ENCODE data around the gene TENT5A. TPM values are rescaled to one million over a fixed set of nuclear protein-coding genes. Genes with fewer than 3 reads are reported as not detected.

The TENT5A gene
- polyA plus RNA-seq, 3 donors: 9.1 to 28.9 (median 12.1) TPM

- peak overlapping the region; percentile 78 for H2AFZ ChIP-seq (ENCODE audit: insufficient read depth, low read depth, low read length, poor library complexity, severe bottlenecking)
- Mint-ChIP-seq H3K9me3 (peaks cover 0 to 1% (median 0%) of the 10 kb centered on the region in 7 donors), H3K4me1 (peaks cover 72% of the 10 kb centered on the region), H3K27me3 (ENCODE audit: low read depth in 3 of 3) (no peaks in the 10 kb centered on the region), H3K27ac (peak overlapping the region; percentile 97 to 100 (median 99)), H3K36me3 (peaks cover 11 to 18% of the 10 kb centered on the region in 2 donors), H3K4me3 (peak overlapping the region; percentile 99 to 100)
- DNase-seq: peak; percentile 84 to 93 (median 88)
- H3K9ac ChIP-seq (ENCODE audit: insufficient read depth, low read length, poor library complexity, severe bottlenecking): peak overlapping the region; percentile 92
- 5% methylated on average over 22 of the region's 43 CpGs for WGBS (ENCODE audit: insufficient coverage)
- no peaks in the 10 kb centered on the region for H3K27me3 ChIP-seq (ENCODE audit: control insufficient read depth in 2 of 2, insufficient read depth in 2 of 2, low read length in 2 of 2)
- H4K20me1 ChIP-seq (ENCODE audit: insufficient read depth, low read length): peaks cover 30% of the 10 kb centered on the region
- H3K9me3 ChIP-seq (replicated peaks in 1 of 2; ENCODE audit: control insufficient read depth in 1 of 2, insufficient read depth in 1 of 2, low read length in 2 of 2): no peaks in the 10 kb centered on the region
- peaks cover 9 to 10% of the 10 kb centered on the region in 2 donors for H3K36me3 ChIP-seq (replicated peaks in 1 of 2; ENCODE audit: control insufficient read depth in 1 of 2, insufficient read depth in 2 of 2, low read length in 2 of 2)
- H3K27ac ChIP-seq (ENCODE audit: low read depth in 1 of 2, low read length in 2 of 2): peak overlapping the region; percentile 98 to 99
- peaks cover 35% of the 10 kb centered on the region for H3K79me2 ChIP-seq (ENCODE audit: insufficient read depth, low read length)
- peak overlapping the region; percentile 81 to 95 (median 88) for H3K4me3 ChIP-seq (replicated peaks in 1 of 3; ENCODE audit: low read depth in 2 of 3, low read length in 3 of 3)
- H3K4me1 ChIP-seq (ENCODE audit: control insufficient read depth in 1 of 2, insufficient read depth in 2 of 2, low read length in 2 of 2): peaks cover 49 to 68% of the 10 kb centered on the region in 2 donors
- intact Hi-C loops (cut with micrococcal nuclease): loop anchor here (5.0 to 10.0 kb wide), 5 partner anchors 58 to 1749 kb away; partner anchors contain the start of gene TTK (in 1 of the 2)
- peak; percentile 94 for TF ChIP-seq CTCF (IDR thresholded peaks at IDR 0.05)
- peak overlapping the region; percentile 89 for H3K4me2 ChIP-seq (replicated peaks; ENCODE audit: extremely low read depth, low read length, poor library complexity, severe bottlenecking)
Observed at GRCh38 chr6:81753711-81754577, 1.5 kb upstream of the TENT5A start.

GRCh38 chr6:81752921-81753710 is 635 bp upstream of the TENT5A start:
- Histone ChIP-seq H4K20me1 (ENCODE audit: insufficient read depth, low read length) (peaks cover 39% of the 10 kb centered on the region), H3K27ac (ENCODE audit: low read depth in 1 of 2, low read length in 2 of 2) (peak overlapping the region; percentile 98 to 99), H2AFZ (ENCODE audit: insufficient read depth, low read depth, low read length, poor library complexity, severe bottlenecking) (peak overlapping the region; percentile 78), H3K9ac (ENCODE audit: insufficient read depth, low read length, poor library complexity, severe bottlenecking) (peak overlapping the region; percentile 92), H3K4me3 (replicated peaks in 1 of 3; ENCODE audit: low read depth in 2 of 3, low read length in 3 of 3) (peak overlapping the region; percentile 81 to 95 (median 88)), H3K4me1 (ENCODE audit: control insufficient read depth in 1 of 2, insufficient read depth in 2 of 2, low read length in 2 of 2) (peaks cover 49 to 68% of the 10 kb centered on the region in 2 donors), H3K27me3 (ENCODE audit: control insufficient read depth in 2 of 2, insufficient read depth in 2 of 2, low read length in 2 of 2) (no peaks in the 10 kb centered on the region), H3K36me3 (replicated peaks in 1 of 2; ENCODE audit: control insufficient read depth in 1 of 2, insufficient read depth in 2 of 2, low read length in 2 of 2) (peaks cover 10% of the 10 kb centered on the region in 2 donors), H3K79me2 (ENCODE audit: insufficient read depth, low read length) (peaks cover 44% of the 10 kb centered on the region), H3K9me3 (replicated peaks in 1 of 2; ENCODE audit: control insufficient read depth in 1 of 2, insufficient read depth in 1 of 2, low read length in 2 of 2) (no peaks in the 10 kb centered on the region), H3K4me2 (replicated peaks; ENCODE audit: extremely low read depth, low read length, poor library complexity, severe bottlenecking) (peak overlapping the region; percentile 89)
- peak overlapping the region; percentile 97 to 100 (median 99) for H3K27ac Mint-ChIP-seq
- peak overlapping the region; percentile 99 to 100 for H3K4me3 Mint-ChIP-seq
- under 1% methylated on average over 55 of the region's 63 CpGs for WGBS (ENCODE audit: insufficient coverage)
- peaks cover 13 to 25% of the 10 kb centered on the region in 2 donors for H3K36me3 Mint-ChIP-seq
- no peaks in the 10 kb centered on the region for H3K27me3 Mint-ChIP-seq (ENCODE audit: low read depth in 3 of 3)
- DNase-seq: peak; percentile 89 to 95 (median 93)
- no peak for TF ChIP-seq CTCF (IDR thresholded peaks at IDR 0.05)
- peaks cover 0 to 1% (median 0%) of the 10 kb centered on the region in 7 donors for H3K9me3 Mint-ChIP-seq
- H3K4me1 Mint-ChIP-seq: peaks cover 73% of the 10 kb centered on the region
- intact Hi-C loops (cut with micrococcal nuclease): loop anchor here (5.0 to 10.0 kb wide), 5 partner anchors 59 to 1748 kb away; partner anchors contain the start of gene TTK (in 1 of the 2)

All from CD14-positive monocyte (primary cell).